ENCODE results near the gene SLC20A1. TPM values are rescaled to one million over a fixed set of nuclear protein-coding genes. Genes with fewer than 3 reads are reported as not detected.

The SLC20A1 gene
- polyA plus RNA-seq, 4 donors, result 37.3 to 42.9 (median 41.9) TPM

- no peak for DNase-seq (ENCODE audit: low read depth in 4 of 4, low spot score in 3 of 4)
Observed at GRCh38 chr2:112625474-112626114, 20.1 kb upstream of the SLC20A1 start.

- DNase-seq (ENCODE audit: low read depth in 4 of 4, low spot score in 3 of 4), result no peak
Observed at GRCh38 chr2:112626604-112627059, 19.1 kb upstream of the SLC20A1 start.

DNA sequence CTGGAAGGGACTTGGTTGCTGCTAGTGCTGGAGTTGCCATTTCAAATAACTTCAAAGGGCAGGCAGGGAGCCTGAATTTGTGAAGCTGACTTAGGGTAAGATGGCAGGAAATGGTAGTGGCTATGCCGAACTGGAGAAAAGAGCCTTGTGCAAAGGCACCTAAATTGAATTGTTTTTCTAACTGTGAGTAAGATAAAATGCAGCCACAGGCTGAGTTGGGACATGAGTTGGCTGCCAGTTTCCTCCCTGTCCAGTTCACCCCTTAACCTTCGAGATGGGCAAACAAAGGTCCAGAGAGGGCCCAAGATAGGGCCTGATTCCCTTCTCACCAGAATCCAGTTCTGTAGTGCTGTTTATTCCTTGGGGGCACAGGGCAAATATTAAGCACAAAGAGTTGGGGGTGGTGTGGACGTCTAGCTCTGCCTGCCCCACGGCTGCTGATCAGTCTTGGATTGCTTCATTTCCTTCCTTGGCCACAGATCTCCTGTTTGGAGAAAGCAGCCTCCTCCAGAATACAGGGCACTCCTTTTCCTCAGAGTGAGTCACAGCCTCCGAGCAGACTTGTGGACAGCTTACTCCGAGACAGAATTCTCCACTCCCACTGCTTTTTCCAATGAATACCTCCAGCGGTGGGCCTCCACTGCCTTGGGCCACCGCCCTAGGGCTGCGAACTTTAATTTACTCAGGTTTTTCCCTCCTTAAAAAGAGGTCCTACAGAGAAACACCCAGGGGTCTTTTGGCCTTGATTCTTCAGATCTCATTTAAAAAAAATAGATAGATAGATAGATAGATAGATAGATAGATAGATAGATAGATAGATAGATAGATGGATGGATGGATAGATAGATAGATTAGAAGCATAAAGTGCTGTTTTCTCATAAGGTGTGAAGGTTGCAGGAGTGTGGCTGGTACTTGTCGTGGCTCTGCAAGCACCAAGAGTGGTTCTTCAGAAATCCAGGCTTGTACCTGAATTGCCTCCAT, 18.4 kb upstream of the SLC20A1 start:
- no peak for DNase-seq (ENCODE audit: low read depth in 4 of 4, low spot score in 3 of 4)

DNA sequence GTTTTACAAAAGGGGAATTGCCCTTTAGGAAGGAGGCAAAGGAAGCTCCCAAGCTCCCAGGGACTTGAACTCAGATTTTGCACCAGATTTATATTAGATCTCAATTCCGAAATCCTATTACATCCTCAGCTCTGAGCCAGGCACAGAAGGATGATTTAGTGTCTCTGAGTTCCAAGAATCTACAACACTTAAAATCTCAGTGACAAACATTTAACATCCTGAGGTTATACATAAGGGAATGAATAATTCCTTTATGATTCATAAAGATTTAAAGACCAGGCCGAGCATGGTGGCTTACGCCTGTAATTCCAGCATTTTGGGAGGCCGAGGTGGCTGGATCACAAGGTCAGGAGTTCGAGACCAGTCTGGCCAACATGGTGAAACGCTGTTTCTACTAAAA, 16.5 kb upstream of the SLC20A1 start:
- DNase-seq (ENCODE audit: low read depth in 4 of 4, low spot score in 3 of 4), result no peak

- no peak for DNase-seq (ENCODE audit: low read depth in 4 of 4, low spot score in 3 of 4)
Observed at GRCh38 chr2:112629823-112630222, 15.9 kb upstream of the SLC20A1 start.

- DNase-seq (ENCODE audit: low read depth in 4 of 4, low spot score in 3 of 4), result no peak
Observed at GRCh38 chr2:112630268-112630667, 15.5 kb upstream of the SLC20A1 start.

DNA sequence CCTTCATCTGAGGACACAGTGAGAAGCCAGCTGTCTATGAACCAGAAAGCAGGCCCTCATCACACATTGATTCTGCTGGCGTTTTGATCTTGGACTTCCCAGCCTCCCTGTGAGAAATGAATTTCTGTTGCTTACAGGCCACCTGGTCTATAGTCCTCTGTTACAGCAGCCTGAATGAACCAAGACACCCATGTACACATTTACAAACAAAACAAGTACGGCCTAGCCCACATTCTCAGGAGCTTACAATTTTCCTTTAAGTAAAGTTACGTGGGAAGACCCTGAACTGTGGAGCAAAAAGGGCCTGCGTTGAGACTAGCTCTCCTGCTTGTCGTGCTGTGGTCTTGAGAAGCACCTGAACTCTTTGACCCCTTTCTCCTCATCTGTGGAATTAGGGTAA, 12.0 kb upstream of the SLC20A1 start:
- DNase-seq (ENCODE audit: low read depth in 4 of 4, low spot score in 3 of 4), result no peak

DNA sequence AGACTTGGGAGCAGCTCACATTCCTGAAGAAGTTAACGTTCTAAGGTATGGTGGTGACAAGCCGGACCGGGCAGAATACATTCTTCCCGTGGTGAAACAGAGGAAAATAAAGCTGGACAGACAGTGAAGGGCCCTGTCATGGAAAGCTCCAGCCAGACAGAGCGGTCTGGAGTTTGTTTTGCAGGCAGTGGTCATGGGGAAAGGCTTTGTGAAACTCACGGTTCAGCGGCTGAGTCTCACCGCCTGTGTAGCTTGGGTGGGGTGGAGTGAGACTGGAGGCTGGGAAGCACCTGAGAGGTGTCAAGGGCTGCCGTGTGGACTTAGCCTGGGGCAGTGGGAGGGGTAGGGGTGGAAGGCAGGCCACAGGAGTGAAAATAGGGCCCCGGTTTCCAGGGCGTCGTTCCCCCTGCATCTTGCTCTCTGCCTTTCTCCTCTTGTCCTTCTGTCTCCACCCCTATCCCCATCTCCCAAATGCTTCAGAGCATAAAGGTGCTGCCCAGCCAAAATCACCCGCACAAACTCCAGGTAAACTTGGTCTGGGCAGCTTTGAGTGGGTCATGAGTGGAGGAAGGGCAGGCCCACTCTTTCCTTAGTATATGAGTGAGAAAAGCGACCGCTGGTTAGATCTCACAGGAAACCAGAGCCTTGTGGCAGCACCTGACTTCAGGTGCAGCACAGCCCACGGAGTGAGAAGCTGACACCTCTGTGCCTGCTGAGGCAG, 11.4 kb upstream of the SLC20A1 start:
- no peak for DNase-seq (ENCODE audit: low read depth in 4 of 4, low spot score in 3 of 4)

DNA sequence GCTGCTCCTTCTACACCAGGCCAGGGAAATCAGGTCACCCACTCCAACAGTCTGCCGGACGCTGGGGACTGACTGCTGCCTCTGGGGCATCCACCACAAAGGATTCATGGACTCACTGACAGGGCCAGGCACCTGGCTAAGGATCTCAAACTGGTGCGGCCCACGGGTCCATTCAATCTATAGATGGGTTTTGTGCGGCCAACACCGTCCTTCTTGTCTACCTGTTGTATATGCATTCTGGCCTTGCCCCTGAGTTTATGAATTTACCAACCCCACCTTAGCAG, 10.9 kb upstream of the SLC20A1 start:
- no peak for DNase-seq (ENCODE audit: low read depth in 4 of 4, low spot score in 3 of 4)

DNA sequence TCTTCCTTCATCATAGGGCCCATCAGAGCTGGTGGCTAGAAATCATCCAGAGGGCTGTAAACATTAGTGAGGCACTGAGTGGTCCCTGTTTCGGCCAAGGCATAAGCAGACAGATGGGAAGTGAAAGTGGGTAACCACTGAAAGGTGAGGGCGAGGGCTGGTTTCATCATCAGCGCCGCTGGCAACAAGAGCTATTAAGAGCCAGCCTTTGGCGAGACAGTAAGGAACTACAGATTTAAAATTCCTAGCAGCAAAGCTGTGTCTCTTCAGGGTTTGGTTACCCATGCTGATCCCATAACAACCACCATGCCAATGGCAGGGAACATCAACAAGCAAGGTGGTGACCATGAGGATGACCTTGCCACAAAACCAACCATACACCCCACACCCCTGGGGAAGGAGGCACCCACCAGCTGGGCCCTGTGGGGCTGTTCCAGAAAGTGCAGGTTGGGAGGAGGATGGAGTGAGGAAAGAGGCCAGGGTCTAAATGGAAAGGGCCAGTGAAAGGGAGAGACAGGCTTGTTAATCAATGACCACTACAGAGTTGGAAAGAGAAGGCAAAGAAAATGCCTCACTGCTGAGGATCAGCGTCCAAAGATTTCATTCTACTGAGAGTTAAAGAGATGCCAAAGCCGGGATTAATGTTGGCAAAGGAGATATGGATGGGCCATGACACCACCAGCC, 9.0 kb upstream of the SLC20A1 start:
- no peak for DNase-seq (ENCODE audit: low read depth in 4 of 4, low spot score in 3 of 4)

DNA sequence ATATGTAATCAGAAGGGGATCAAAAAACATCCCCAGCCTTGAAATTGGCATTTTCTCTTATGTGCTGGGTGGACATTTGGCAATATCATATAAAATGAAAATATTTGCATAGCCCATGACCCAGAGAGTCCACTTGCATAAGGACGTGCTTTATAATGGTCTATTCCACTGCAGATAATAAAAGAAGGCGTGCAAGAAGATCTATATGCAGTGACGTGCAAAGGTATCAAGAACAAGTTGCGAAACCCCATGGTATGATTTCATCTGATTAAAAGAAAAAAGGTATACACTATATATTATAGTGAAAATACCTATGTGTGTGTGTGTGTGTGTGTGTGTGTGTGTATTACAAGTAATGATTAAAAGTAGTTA, 8.5 kb upstream of the SLC20A1 start:
- no peak for DNase-seq (ENCODE audit: low read depth in 4 of 4, low spot score in 3 of 4)

- DNase-seq (ENCODE audit: low read depth in 4 of 4, low spot score in 3 of 4), result no peak
Observed at GRCh38 chr2:112639936-112640335, 5.8 kb upstream of the SLC20A1 start.

DNA sequence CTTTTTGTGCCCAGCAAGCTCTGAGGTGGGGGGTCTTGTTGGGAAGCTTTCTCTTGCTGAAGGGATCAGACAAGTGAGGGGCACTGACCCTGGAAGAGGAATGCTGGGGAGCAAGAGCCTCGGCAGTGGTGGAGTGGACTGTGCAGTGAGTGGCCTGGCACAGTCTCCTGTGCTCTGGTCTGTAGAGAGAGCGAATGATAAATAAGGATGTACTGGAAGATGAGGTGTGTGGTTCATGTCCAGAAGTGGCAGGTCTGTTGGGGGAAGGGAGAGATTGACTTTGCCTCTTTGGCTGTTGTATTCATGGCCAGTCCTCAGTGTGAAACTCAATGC, 5.3 kb upstream of the SLC20A1 start:
- no peak for DNase-seq (ENCODE audit: low read depth in 4 of 4, low spot score in 3 of 4)

DNA sequence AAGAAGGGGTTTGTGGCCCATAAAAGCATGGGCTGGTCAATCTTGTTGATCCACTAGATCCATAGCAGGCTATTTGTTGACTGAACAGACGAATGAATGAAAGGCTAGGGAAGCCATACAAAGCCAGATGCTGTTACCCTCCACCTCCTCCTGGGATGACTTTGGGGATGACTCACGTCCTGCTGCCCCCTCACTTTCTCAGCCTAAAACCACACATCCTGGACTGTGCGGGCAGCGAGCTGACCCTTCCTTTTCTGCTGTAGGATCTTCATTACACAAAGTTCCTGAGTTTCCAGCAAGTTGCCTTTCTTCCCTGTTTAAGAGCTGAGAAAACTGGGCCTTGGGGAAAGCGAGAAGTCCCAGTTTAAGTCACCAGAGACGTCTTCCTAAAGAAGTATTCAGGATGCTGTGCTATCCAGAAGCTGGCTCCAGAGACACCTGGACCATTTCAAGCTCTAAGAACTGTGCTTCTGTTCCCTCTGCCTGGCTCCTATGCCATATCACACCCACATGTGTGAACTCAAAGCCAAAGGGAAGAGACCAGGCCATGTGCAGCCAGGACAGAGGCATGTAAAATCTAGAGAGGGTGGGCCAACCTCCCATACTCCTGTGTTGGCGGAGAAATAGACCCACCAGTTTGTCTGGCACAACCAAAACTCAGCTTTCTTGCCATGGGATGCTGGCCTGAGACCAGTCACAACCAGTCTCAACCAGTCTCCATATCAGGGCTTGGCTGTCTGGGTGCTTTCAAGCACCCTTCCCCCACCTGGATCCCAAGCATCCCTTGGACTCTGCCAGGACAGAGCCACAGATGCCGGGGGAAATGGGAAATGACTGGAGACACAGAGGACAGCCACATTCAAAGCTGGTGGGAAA, 4.7 kb upstream of the SLC20A1 start:
- no peak for DNase-seq (ENCODE audit: low read depth in 4 of 4, low spot score in 3 of 4)

- DNase-seq (ENCODE audit: low read depth in 4 of 4, low spot score in 3 of 4), result no peak
Observed at GRCh38 chr2:112641701-112642100, 4.0 kb upstream of the SLC20A1 start.

DNA sequence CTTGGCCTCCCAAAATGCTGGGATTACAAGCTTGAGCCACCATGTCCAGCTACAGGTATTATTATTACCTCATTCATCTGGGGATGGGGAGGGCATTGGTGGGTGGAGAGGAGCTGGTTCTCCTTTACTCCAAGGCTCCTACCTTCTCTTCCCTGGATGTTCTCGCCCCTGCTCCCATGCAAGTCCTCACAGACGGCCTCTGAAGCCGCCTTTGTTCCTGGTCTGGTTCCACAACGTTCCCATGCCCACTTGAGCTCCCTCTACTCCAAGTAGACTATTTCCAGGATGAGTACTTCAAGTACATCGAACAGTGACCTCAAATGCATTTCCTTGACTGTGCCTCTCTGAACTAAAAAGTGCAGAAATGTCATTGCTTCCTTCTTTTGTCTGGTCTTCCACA, 3.2 kb upstream of the SLC20A1 start:
- no peak for DNase-seq (ENCODE audit: low read depth in 4 of 4, low spot score in 3 of 4)

GRCh38 chr2:112642966-112643365, 2.8 kb upstream of the SLC20A1 start:
- no peak for DNase-seq (ENCODE audit: low read depth in 4 of 4, low spot score in 3 of 4)

- DNase-seq (ENCODE audit: low read depth in 4 of 4, low spot score in 3 of 4), result no peak
Observed at GRCh38 chr2:112643488-112643887, 2.3 kb upstream of the SLC20A1 start.

GRCh38 chr2:112644155-112644932, 1.4 kb upstream of the SLC20A1 start:
- no peak for DNase-seq (ENCODE audit: low read depth in 4 of 4, low spot score in 3 of 4)
